HG03039 (cell line): Measurements from ENCODE around the gene VGLL4.

Experiments
- ATAC-seq: cut with Tn5 transposase; IDR thresholded peaks from one replicate; pipeline ENCODE4 v1.9.1; 2021; ENCODE audit warnings: mild to moderate bottlenecking, moderate library complexity; ENCODE audit not compliant: unreplicated experiment

VGLL4 gene

GRCh38 chr3:11566916-11567315 is 76.8 kb downstream of the VGLL4 start:
- ATAC-seq: no peak

GRCh38 chr3:11566478-11566877 is 77.2 kb downstream of the VGLL4 start:
- ATAC-seq: no peak

GRCh38 chr3:11565932-11566331 is 77.8 kb downstream of the VGLL4 start:
- ATAC-seq: no peak

GRCh38 chr3:11565492-11565891 is 78.2 kb downstream of the VGLL4 start:
- no peak for ATAC-seq

GRCh38 chr3:11565072-11565471 is 78.6 kb downstream of the VGLL4 start:
- ATAC-seq: no peak

- ATAC-seq: no peak
Measured at GRCh38 chr3:11564577-11565001, 79.1 kb downstream of the VGLL4 start.

- ATAC-seq: no peak
Measured at GRCh38 chr3:11563865-11564185, 79.9 kb downstream of the VGLL4 start.

GRCh38 chr3:11563159-11563864 is 80.4 kb downstream of the VGLL4 start:
- no peak for ATAC-seq

- ATAC-seq: no peak
Measured at GRCh38 chr3:11562277-11562881, 81.3 kb downstream of the VGLL4 start.

- no peak for ATAC-seq
Measured at GRCh38 chr3:11560746-11561145, 83.0 kb downstream of the VGLL4 start.

- ATAC-seq: no peak
Measured at GRCh38 chr3:11559816-11560633, 83.7 kb downstream of the VGLL4 start.

GRCh38 chr3:11558918-11559815 is 84.5 kb downstream of the VGLL4 start:
- ATAC-seq: no peak

- ATAC-seq: no peak
Measured at GRCh38 chr3:11558411-11558903, 85.3 kb downstream of the VGLL4 start.

GRCh38 chr3:11558002-11558401 is 85.7 kb downstream of the VGLL4 start:
- ATAC-seq: no peak

- no peak for ATAC-seq
Measured at GRCh38 chr3:11556851-11557644, 86.7 kb downstream of the VGLL4 start.

GRCh38 chr3:11555881-11556633 is 87.7 kb downstream of the VGLL4 start:
- no peak for ATAC-seq

- no peak for ATAC-seq
Measured at GRCh38 chr3:11555211-11555782, 88.4 kb downstream of the VGLL4 start.

GRCh38 chr3:11554666-11555065 is 89.0 kb downstream of the VGLL4 start:
- ATAC-seq: no peak

GRCh38 chr3:11554236-11554610 is 89.5 kb downstream of the VGLL4 start:
- ATAC-seq: no peak
